GM23338 (cell line): ENCODE measurements around the gene RASGRP3. TPM values are rescaled to one million over a fixed set of nuclear protein-coding genes. Genes with fewer than 3 reads are reported as not detected.

Experiments
- CTCF ChIP-seq, 2 experiments: fragments of 200-600 bp in 1 of 2; sonication (generic) in 1 of 2; conservative IDR thresholded peaks; 2 replicates each; pipeline versions ENCODE4 v1.5.1 to v1.6.1; 2016 to 2017; ENCODE audit warnings: antibody characterized with exemption in 2 of 2, low read depth in 2 of 2, mild to moderate bottlenecking in 2 of 2, moderate library complexity in 1 of 2
- EZH2 ChIP-seq: fragments of 200-600 bp; sonication (generic); IDR thresholded peaks from one replicate; pipeline ENCODE4 v1.8.0; 2017; ENCODE audit warnings: antibody characterized with exemption, mild to moderate bottlenecking, low read depth; ENCODE audit not compliant: unreplicated experiment
- JUNB ChIP-seq: IDR thresholded peaks from one replicate; pipeline ENCODE4 v1.6.1; 2016; ENCODE audit warnings: antibody characterized with exemption; ENCODE audit not compliant: unreplicated experiment
- NANOG ChIP-seq: IDR thresholded peaks from 2 replicates; pipeline ENCODE4 v1.6.1; 2016; ENCODE audit warnings: antibody characterized with exemption, borderline replicate concordance
- ZNF114 ChIP-seq: fragments of 250-450 bp; sonication (Bioruptor Pico); IDR thresholded peaks from 2 replicates; pipeline ENCODE4 v1.5.0; 2020; ENCODE audit warnings: mild to moderate bottlenecking, moderate library complexity
- ZNF331 ChIP-seq: fragments of 250-450 bp; sonication (Bioruptor Pico); IDR thresholded peaks from 2 replicates; pipeline ENCODE4 v1.5.0; 2020; ENCODE audit warnings: low read depth, mild to moderate bottlenecking, moderate library complexity
- ZNF462 ChIP-seq: fragments of 250-450 bp; sonication (Bioruptor Pico); IDR thresholded peaks from 2 replicates; pipeline ENCODE4 v1.5.0; 2020; ENCODE audit warnings: mild to moderate bottlenecking, moderate library complexity
- polyA plus RNA-seq: library from polyadenylated mRNA; unstranded; fragments of >200 nt; fragmentation: Nextera tagmentation; extraction: Ambion mirVana; gene quantifications from 2 replicates; pipeline ENCODE4 v1.2.1, GENCODE V29; 2016
- total RNA-seq: library from RNA; depleted of rRNA; stranded (reverse); fragments of >200 nt; shearing (Covaris generic); gene quantifications from 2 replicates; pipeline ENCODE4 v1.2.3, GENCODE V29; 2014
- TF ChIP-seq, protein P1 (sequence below): IDR thresholded peaks from one replicate; pipeline ENCODE4 v1.6.1; 2018; ENCODE audit warnings: antibody characterized with exemption; ENCODE audit not compliant: unreplicated experiment

The RASGRP3 gene
- total and polyA plus RNA-seq, 2 experiments from 2014 or later = 0.19 to 0.69 TPM

DNA sequence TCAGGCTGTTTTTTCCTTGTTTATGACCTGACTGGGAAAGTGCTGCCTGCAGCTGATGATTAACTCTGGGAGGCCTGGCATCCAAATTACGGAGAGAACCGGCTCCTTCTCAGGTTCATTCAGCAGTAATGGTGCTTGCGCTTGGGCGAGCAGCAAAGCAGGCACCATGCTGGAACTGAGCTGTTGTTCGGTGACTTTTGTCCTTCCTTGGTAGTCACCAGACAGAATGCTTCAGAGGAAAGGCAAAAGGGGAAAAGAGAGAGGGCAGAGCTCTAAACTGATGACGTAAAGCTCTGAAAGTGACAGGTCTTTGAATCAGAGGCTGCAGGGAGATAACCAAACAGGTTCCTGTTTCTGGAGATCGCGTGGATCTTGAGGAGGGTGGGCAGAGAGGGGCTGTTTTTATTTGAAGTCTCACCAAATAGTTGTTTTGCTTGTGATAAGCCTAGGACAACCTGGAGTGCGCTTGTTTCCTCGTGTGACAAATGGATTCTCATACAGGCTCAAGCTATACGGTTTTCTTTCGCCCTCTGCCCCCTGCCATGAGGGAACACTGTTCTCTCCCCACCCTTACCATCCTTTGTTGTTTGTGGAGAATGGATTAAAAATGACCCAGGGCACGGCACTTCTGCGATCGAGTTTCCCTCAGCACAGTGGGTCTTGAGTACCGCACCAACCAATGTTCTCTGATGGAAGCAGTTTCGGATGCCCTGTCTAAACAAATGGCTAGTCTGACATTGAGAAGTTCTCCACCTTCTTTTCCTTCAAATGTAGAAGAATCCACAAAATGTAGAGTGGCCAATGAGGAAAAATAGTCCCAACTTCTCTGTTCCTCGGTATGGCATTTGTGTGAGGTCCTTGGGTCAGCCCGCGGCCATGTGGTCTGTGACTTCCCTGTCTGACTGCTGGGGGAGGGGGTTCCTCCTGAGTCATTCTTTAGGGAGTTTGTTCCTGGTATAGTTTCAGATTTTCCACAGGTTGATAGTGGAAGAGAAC lies 1.3 kb downstream of the RASGRP3 start (continued):
- TF ChIP-seq ZNF462 (CRISPR knock-in tag) (no peak), ZNF331 (no peak), NANOG (no peak), JUNB (no peak), CTCF (conservative IDR thresholded peaks at IDR 0.05; ENCODE audit: low read depth in 2 of 2) (no peak), EZH2 (no peak), ZNF114 (CRISPR knock-in tag) (no peak)
- TF ChIP-seq, protein P1, sequence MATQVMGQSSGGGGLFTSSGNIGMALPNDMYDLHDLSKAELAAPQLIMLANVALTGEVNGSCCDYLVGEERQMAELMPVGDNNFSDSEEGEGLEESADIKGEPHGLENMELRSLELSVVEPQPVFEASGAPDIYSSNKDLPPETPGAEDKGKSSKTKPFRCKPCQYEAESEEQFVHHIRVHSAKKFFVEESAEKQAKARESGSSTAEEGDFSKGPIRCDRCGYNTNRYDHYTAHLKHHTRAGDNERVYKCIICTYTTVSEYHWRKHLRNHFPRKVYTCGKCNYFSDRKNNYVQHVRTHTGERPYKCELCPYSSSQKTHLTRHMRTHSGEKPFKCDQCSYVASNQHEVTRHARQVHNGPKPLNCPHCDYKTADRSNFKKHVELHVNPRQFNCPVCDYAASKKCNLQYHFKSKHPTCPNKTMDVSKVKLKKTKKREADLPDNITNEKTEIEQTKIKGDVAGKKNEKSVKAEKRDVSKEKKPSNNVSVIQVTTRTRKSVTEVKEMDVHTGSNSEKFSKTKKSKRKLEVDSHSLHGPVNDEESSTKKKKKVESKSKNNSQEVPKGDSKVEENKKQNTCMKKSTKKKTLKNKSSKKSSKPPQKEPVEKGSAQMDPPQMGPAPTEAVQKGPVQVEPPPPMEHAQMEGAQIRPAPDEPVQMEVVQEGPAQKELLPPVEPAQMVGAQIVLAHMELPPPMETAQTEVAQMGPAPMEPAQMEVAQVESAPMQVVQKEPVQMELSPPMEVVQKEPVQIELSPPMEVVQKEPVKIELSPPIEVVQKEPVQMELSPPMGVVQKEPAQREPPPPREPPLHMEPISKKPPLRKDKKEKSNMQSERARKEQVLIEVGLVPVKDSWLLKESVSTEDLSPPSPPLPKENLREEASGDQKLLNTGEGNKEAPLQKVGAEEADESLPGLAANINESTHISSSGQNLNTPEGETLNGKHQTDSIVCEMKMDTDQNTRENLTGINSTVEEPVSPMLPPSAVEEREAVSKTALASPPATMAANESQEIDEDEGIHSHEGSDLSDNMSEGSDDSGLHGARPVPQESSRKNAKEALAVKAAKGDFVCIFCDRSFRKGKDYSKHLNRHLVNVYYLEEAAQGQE = no peak
